Nasal cavity respiratory epithelium epithelial cell of viscerocranial mucosa (primary cell): Measurements from ENCODE around the gene GIPC2. TPM values are rescaled to one million over a fixed set of nuclear protein-coding genes. Genes with fewer than 3 reads are reported as not detected.

Source experiments
- total RNA-seq: library from RNA; depleted of rRNA; stranded (reverse); fragments of >200 nt; gene quantifications from 2 replicates; pipeline ENCODE4 v1.2.3, GENCODE V29; 2014

The GIPC2 gene, protein sequence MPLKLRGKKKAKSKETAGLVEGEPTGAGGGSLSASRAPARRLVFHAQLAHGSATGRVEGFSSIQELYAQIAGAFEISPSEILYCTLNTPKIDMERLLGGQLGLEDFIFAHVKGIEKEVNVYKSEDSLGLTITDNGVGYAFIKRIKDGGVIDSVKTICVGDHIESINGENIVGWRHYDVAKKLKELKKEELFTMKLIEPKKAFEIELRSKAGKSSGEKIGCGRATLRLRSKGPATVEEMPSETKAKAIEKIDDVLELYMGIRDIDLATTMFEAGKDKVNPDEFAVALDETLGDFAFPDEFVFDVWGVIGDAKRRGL
- 0.50 and 0.68 TPM in 2 replicates for total RNA-seq

DNA sequence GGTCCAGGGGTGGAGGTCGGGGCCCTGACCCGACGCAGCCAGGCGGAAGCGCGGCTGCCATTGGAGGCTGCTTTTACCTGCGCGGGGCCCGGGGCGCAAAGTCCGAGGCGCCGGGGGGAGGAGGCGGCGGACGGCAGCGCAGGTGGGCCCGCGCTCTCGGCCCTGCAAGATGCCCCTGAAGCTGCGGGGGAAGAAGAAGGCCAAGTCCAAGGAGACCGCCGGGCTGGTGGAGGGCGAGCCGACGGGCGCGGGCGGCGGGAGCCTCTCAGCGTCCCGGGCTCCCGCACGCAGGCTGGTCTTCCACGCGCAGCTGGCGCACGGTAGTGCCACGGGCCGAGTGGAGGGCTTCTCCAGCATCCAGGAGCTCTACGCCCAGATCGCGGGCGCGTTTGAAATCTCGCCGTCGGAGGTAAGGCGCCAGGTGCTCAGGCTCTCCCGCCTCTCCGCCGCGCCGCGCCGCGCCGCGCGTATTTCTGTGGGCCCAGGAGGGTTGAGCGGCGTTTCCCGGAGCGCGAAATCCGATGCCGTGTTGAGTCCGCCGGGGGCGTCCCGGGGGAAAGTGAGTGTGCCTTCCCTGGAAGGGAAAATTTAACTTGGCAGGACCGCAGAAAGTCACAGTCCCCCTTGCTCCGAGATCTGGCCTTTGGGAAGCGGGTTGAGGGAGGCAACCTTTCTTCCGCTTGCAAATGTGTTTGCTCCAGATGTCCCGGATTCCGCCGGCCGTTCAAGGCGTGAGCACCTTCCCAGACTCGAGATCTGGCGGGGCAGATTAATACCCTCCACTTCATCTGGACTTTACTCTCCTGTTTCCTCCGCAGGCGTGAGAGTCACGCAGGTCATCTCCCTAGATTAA lies at the start of gene GIPC2:
Gene GIPC2, plus strand, starts transcription at position 41 of the 853 bp plus-strand sequence. Its CDS starts 129 bp downstream, at position 170.

GRCh38 chr1:78004719-78005447 lies 40.9 kb upstream of the GIPC2 start, which contains the start of gene DNAJB4:
Gene DNAJB4, plus strand, starts transcription at chr1:78004939. Its CDS starts 172 bp downstream, at chr1:78005111.

Other genes starting within 250 kb of the GIPC2 start
- gene NEXN, start 157.3 kb upstream of the GIPC2 start, total RNA-seq: 0.34 and 2.6 TPM in 2 replicates
- gene FUBP1, start 66.9 kb upstream of the GIPC2 start, total RNA-seq: 75.2 and 132 TPM in 2 replicates
- gene DNAJB4, start 41.0 kb upstream of the GIPC2 start, total RNA-seq: 21.2 and 24.2 TPM in 2 replicates